OCI-LY3 (cell line): Measurements from ENCODE around the gene B4GALT7.
"Not testable (repeated sequence)": the region's sequence is repeated elsewhere in the genome, so short reads cannot be mapped to it uniquely, and the experiment has no call there.

Experiments used
- H2AFZ ChIP-seq: fragments of 200-600, 300-600 bp; shearing (Covaris generic); 2 replicates; pipeline ENCODE4 v1.6.0; 2014; ENCODE audit warnings: antibody characterized with exemption, low read depth, low read length
- H3K27ac ChIP-seq: fragments of 200-600, 300-600 bp; sonication (generic); 2 replicates; pipeline ENCODE4 v1.5.1; 2014; ENCODE audit warnings: mild to moderate bottlenecking, low read length, moderate library complexity, mixed read lengths
- H3K27me3 ChIP-seq: fragments of 200-600, 300-600 bp; sonication (generic); 2 replicates; pipeline ENCODE4 v1.6.1; 2014; ENCODE audit warnings: low read depth, low read length, mixed read lengths
- H3K36me3 ChIP-seq: fragments of 200-600, 300-600 bp; sonication (generic); replicated peaks from 2 replicates; pipeline ENCODE3; 2014; ENCODE audit warnings: low read depth, low read length, mixed read lengths
- H3K4me1 ChIP-seq: fragments of 300-600, 200-600 bp; sonication (generic); 2 replicates; pipeline ENCODE4 v1.6.1; 2014; ENCODE audit warnings: low read length, mixed read lengths
- H3K4me2 ChIP-seq: fragments of 200-600, 300-600 bp; sonication (generic); 2 replicates; pipeline ENCODE4 v1.6.1; 2014; ENCODE audit warnings: low read length, mixed read lengths
- H3K4me3 ChIP-seq: fragments of 300-600, 200-600 bp; sonication (generic); 2 replicates; pipeline ENCODE4 v1.5.1; 2014; ENCODE audit warnings: antibody characterized with exemption, mild to moderate bottlenecking, low read length, moderate library complexity
- H3K79me2 ChIP-seq: fragments of 300-600, 200-600 bp; shearing (Covaris generic); 2 replicates; pipeline ENCODE4 v1.6.1; 2014; ENCODE audit warnings: mild to moderate bottlenecking, low read length, mixed read lengths
- H3K9ac ChIP-seq: fragments of 300-600, 200-600 bp; shearing (Covaris generic); 2 replicates; pipeline ENCODE4 v1.6.0; 2014; ENCODE audit warnings: mild to moderate bottlenecking, low read length, moderate library complexity
- H3K9me3 ChIP-seq: fragments of 200-600, 300-600 bp; shearing (Covaris generic); 2 replicates; pipeline ENCODE4 v1.6.1; 2014; ENCODE audit warnings: low read length, mixed read lengths; ENCODE audit not compliant: insufficient read depth
- H4K20me1 ChIP-seq: fragments of 200-600, 300-600 bp; sonication (generic); 2 replicates; pipeline ENCODE4 v1.6.1; 2016; ENCODE audit warnings: low read length, mixed read lengths; ENCODE audit not compliant: insufficient read depth

B4GALT7 gene

DNA sequence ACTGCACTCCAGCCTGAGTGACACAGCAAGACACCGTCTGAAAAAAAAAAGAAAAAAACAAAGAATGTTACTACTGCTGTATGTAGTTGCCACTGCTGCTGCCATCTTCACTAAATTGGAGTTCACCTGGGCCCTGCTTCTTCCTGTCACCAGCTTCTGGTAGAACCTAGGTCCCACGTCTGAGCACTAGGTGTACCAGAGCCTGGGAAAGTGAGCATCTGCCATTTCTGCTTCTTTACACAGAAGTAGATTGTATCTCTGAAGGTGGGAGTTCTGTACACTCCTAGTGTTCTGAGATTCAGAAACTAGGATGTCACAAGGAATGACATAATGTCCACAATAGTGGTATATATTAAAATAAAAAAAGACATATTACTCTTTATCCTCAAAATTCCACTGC, 51.3 kb downstream of the B4GALT7 start:
- H3K9ac ChIP-seq, H2AFZ ChIP-seq, H3K27ac ChIP-seq, H3K4me2 ChIP-seq, H3K9me3 ChIP-seq, H3K4me3 ChIP-seq, H3K27me3 ChIP-seq, H3K4me1 ChIP-seq, H3K79me2 ChIP-seq, H3K36me3 ChIP-seq, H4K20me1 ChIP-seq: not testable (repeated sequence)

DNA sequence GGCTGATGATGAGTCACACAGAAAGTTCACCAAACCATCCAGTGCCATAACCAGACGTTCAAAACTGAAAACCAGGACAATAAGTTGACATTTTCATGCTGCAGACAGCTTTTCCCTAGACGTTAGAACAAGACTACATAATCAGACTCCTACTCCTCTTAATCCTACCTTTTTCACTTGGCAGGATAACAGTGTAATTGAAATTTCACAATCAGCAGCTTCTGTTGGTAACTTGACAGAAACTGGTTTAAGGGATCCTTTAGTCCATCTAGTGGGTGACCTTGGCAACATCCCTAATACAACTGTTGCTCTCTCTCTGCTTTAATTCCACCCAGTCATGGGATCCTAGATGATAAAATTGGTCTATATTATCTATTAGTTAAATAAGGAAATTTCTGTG, 57.9 kb downstream of the B4GALT7 start:
- not testable (repeated sequence) for H3K27ac ChIP-seq, H3K36me3 ChIP-seq, H3K4me1 ChIP-seq, H3K4me3 ChIP-seq, H3K79me2 ChIP-seq, H2AFZ ChIP-seq, H4K20me1 ChIP-seq, H3K27me3 ChIP-seq, H3K9me3 ChIP-seq, H3K4me2 ChIP-seq, H3K9ac ChIP-seq

DNA sequence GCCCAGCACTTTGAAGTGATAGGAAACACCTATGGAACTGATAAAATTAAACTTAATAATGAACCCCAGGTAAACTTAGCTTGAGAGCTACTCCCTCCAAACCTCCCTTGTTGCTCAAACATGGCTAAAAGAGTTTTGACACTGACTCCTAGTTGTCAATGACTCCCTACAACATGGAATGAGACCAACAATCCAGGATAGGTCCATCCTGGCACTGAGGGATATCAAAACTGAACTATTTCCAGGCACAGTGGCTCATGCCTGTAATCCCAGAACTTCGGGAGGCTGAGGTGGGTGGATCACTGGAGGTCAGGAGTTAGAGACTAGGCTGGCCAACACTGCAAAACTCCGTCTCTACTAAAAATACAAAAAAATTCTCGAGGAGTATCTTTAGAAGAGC, 58.6 kb downstream of the B4GALT7 start:
- not testable (repeated sequence) for H3K27me3 ChIP-seq, H3K36me3 ChIP-seq, H4K20me1 ChIP-seq, H3K4me1 ChIP-seq, H3K27ac ChIP-seq, H3K4me3 ChIP-seq, H3K9ac ChIP-seq, H3K4me2 ChIP-seq, H3K79me2 ChIP-seq, H2AFZ ChIP-seq, H3K9me3 ChIP-seq
